HCT116 (cell line): ENCODE results near the gene TMTC1. TPM values are rescaled to one million over a fixed set of nuclear protein-coding genes. Genes with fewer than 3 reads are reported as not detected.

Experiments
- ATAC-seq: fragments of 200-7000 bp; cut with Tn5 transposase; 2 replicates; pipeline ENCODE4 v1.9.1; 2020; ENCODE audit warnings: mild to moderate bottlenecking, moderate library complexity
- BruUV-seq: library from RNA; stranded (reverse); fragments of 400-500 nt; replicated peaks from 2 replicates; lab custom pipeline; 2021; lab: Mats Ljungman, UMichigan
- CTCF ChIA-PET: fragments of 300-600 bp; sonication (Branson Sonifier 250); formaldehyde crosslinking; loops from one replicate; lab custom pipeline; 2021; ENCODE audit warnings: antibody characterized with exemption; lab: Charles Lee
- POLR2A ChIA-PET: fragments of 300-600, 350-600 bp; sonication (Branson Sonifier 250); formaldehyde crosslinking; loops from one replicate; lab custom pipeline; 2021; ENCODE audit warnings: antibody characterized with exemption; lab: Charles Lee
- RAD21 ChIA-PET, 2 experiments: fragments of 300-600 bp; sonication (Branson Sonifier 250); formaldehyde crosslinking; loops; one replicate each; lab custom pipeline; 2023; ENCODE audit warnings: low total read pairs in 2 of 2; ENCODE audit not compliant: uncharacterized antibody in 2 of 2, unreplicated experiment in 2 of 2, low non-redundant PET in 1 of 2; lab: Charles Lee
- DNase-seq: peaks from one replicate; pipeline ENCODE4 v3.0.0-alpha.2; 2010; ENCODE audit warnings: low read depth, low spot score
- H2AFZ ChIP-seq: fragments of 200-600 bp; shearing (Covaris generic), sonication (generic); 2 replicates; pipeline ENCODE4 v1.6.1; 2017; ENCODE audit warnings: low read depth, mixed run types, mixed read lengths, antibody characterized with exemption, low read length; ENCODE audit not compliant: poor library complexity, severe bottlenecking
- H3K27ac ChIP-seq: 2 replicates; pipeline ENCODE4 v1.5.1; 2012; ENCODE audit warnings: low read depth, low read length
- H3K27me3 ChIP-seq: fragments of 200-600 bp; sonication (generic); 2 replicates; pipeline ENCODE4 v1.6.1; 2016; ENCODE audit warnings: mixed run types, low read length, mixed read lengths; ENCODE audit not compliant: insufficient read depth
- H3K36me3 ChIP-seq, 2 experiments: fragments of 200-500 bp in 1 of 2; fragments of 200-600 bp in 1 of 2; sonication (Bioruptor generic) in 1 of 2; sonication (generic) in 1 of 2; 2 replicates each; pipeline versions ENCODE4 v1.5.1 to v1.6.1; 2014 to 2016; ENCODE audit warnings: low read length in 2 of 2, inconsistent platforms in 1 of 2, mixed read lengths in 1 of 2, mixed run types in 1 of 2; ENCODE audit not compliant: insufficient read depth in 2 of 2, control insufficient read depth in 1 of 2
- H3K4me1 ChIP-seq, 2 experiments: fragments of 200-600 bp in 1 of 2; sonication (generic) in 1 of 2; 2 replicates each; pipeline versions ENCODE4 v1.5.1 to v1.6.1; 2012 to 2017; ENCODE audit warnings: low read length in 2 of 2, inconsistent platforms in 1 of 2, mild to moderate bottlenecking in 1 of 2, mixed read lengths in 1 of 2, mixed run types in 1 of 2, moderate library complexity in 1 of 2; ENCODE audit not compliant: insufficient read depth in 2 of 2, control insufficient read depth in 1 of 2
- H3K4me2 ChIP-seq: fragments of 200-600 bp; sonication (generic); 2 replicates; pipeline ENCODE4 v1.6.1; 2017; ENCODE audit warnings: mixed run types, low read length, mixed read lengths
- H3K4me3 ChIP-seq, 2 experiments: fragments of 200-600 bp in 1 of 2; sonication (generic) in 1 of 2; replicated peaks in 1 of 2; 2 replicates each; pipeline ENCODE4 v1.5.1; 2011 to 2016; ENCODE audit warnings: low read length in 2 of 2, control low read depth in 1 of 2, low read depth in 1 of 2, mild to moderate bottlenecking in 1 of 2, mixed read lengths in 1 of 2, mixed run types in 1 of 2
- H3K79me2 ChIP-seq: fragments of 200-600 bp; sonication (generic); 2 replicates; pipeline ENCODE4 v1.6.1; 2017; ENCODE audit warnings: mild to moderate bottlenecking, mixed run types, low read length, moderate library complexity, mixed read lengths; ENCODE audit not compliant: insufficient read depth
- H3K9ac ChIP-seq: fragments of 200-600 bp; sonication (generic); 2 replicates; pipeline ENCODE4 v1.6.1; 2016; ENCODE audit warnings: low read length, mixed read lengths
- H3K9me2 ChIP-seq: fragments of 200-600 bp; sonication (generic), shearing (Covaris generic); 2 replicates; pipeline ENCODE4 v1.6.1; 2017; ENCODE audit warnings: mixed run types, mild to moderate bottlenecking, moderate library complexity; ENCODE audit not compliant: insufficient read depth
- H3K9me3 ChIP-seq, 2 experiments: fragments of 200-500 bp in 1 of 2; fragments of 200-600 bp in 1 of 2; sonication (Bioruptor generic) in 1 of 2; sonication (generic) in 1 of 2; 2 replicates each; pipeline ENCODE4 v1.6.1; 2014 to 2017; ENCODE audit warnings: low read length in 2 of 2, mixed read lengths in 2 of 2, inconsistent platforms in 1 of 2, low read depth in 1 of 2, mild to moderate bottlenecking in 1 of 2, mixed run types in 1 of 2, moderate library complexity in 1 of 2; ENCODE audit not compliant: control insufficient read depth in 1 of 2, insufficient read depth in 1 of 2
- H4K20me1 ChIP-seq: fragments of 200-600 bp; sonication (generic), shearing (Covaris generic); 2 replicates; pipeline ENCODE4 v1.6.1; 2017; ENCODE audit warnings: mixed run types, mild to moderate bottlenecking, moderate library complexity; ENCODE audit not compliant: insufficient read depth
- ELF1 ChIP-seq: IDR thresholded peaks from 2 replicates; pipeline ENCODE4 v1.6.1; 2012; ENCODE audit warnings: low read depth, borderline replicate concordance
- EZH2 ChIP-seq: fragments of 200-600 bp; sonication (generic); IDR thresholded peaks from 2 replicates; pipeline ENCODE4 v1.6.1; 2017; ENCODE audit warnings: antibody characterized with exemption, mixed run types
- JUND ChIP-seq: IDR thresholded peaks from 2 replicates; pipeline ENCODE4 v1.6.1; 2012
- MAX ChIP-seq: IDR thresholded peaks from 2 replicates; pipeline ENCODE4 v1.6.1; 2012
- POLR2A ChIP-seq: IDR thresholded peaks from 2 replicates; pipeline ENCODE4 v1.7.0; 2011; ENCODE audit warnings: borderline replicate concordance; ENCODE audit not compliant: insufficient read depth, insufficient read length; ENCODE audit errors: extremely low read depth
- POLR2AphosphoS5 ChIP-seq: IDR thresholded peaks from 2 replicates; pipeline ENCODE4 v1.6.1; 2011; ENCODE audit warnings: mild to moderate bottlenecking, low read depth, low read length, moderate library complexity
- RAD21 ChIP-seq: IDR thresholded peaks from 2 replicates; pipeline ENCODE4 v1.6.1; 2012; ENCODE audit warnings: low read depth, mild to moderate bottlenecking
- SIN3A ChIP-seq: IDR thresholded peaks from 2 replicates; pipeline ENCODE4 v1.6.1; 2012; ENCODE audit warnings: low read depth
- SP1 ChIP-seq: IDR thresholded peaks from 2 replicates; pipeline ENCODE4 v1.6.1; 2012; ENCODE audit warnings: low read depth
- TCF7L2 ChIP-seq: IDR thresholded peaks from 2 replicates; pipeline ENCODE4 v1.7.0; 2011; ENCODE audit warnings: borderline replicate concordance, inconsistent platforms; ENCODE audit not compliant: insufficient read depth, insufficient read length; ENCODE audit errors: extremely low read depth
- YY1 ChIP-seq: IDR thresholded peaks from 2 replicates; pipeline ENCODE4 v1.6.1; 2011; ENCODE audit warnings: low read length, low read depth, moderate library complexity, mild to moderate bottlenecking; ENCODE audit not compliant: insufficient replicate concordance; ENCODE audit errors: extremely low read depth
- ZBTB33 ChIP-seq: IDR thresholded peaks from 2 replicates; pipeline ENCODE4 v1.6.1; 2011; ENCODE audit warnings: mild to moderate bottlenecking, low read length, moderate library complexity; ENCODE audit not compliant: insufficient replicate concordance; ENCODE audit errors: extremely low read depth
- ZFX ChIP-seq: fragments of 450-650 bp; IDR thresholded peaks from 2 replicates; pipeline ENCODE4 v1.6.1; 2017
- intact Hi-C: fragments of 100-400 bp; cut with micrococcal nuclease; formaldehyde crosslinking; loops from 2 replicates; pipeline ENCODE4 v1.10.0; 2022
- total RNA-seq: library from RNA; stranded (reverse); gene quantifications from one replicate; pipeline ENCODE4 v1.2.1, GENCODE V29; 2021; ENCODE audit not compliant: unreplicated experiment
- TF ChIP-seq, protein P1 (sequence below), 3 experiments: fragments of 200-600 bp in 1 of 3; sonication (generic) in 1 of 3; IDR thresholded peaks in 2 of 3; conservative IDR thresholded peaks in 1 of 3; 2 replicates each; pipeline ENCODE4 v1.5.1; 2012 to 2017; ENCODE audit warnings: low read depth in 2 of 3, low read length in 2 of 3, antibody characterized with exemption in 1 of 3, borderline replicate concordance in 1 of 3, control low read depth in 1 of 3, mild to moderate bottlenecking in 1 of 3, mixed read lengths in 1 of 3, mixed run types in 1 of 3, moderate library complexity in 1 of 3; ENCODE audit not compliant: insufficient read depth in 1 of 3

TMTC1 gene
- total RNA-seq, 1 experiment from 2014 or later, result 2.0 TPM

GRCh38 chr12:29578731-29579130, 205.0 kb downstream of the TMTC1 start (continued):
- TF ChIP-seq ZBTB33 (no peak), POLR2AphosphoS5 (no peak), ELF1 (no peak), TCF7L2 (no peak)

DNA sequence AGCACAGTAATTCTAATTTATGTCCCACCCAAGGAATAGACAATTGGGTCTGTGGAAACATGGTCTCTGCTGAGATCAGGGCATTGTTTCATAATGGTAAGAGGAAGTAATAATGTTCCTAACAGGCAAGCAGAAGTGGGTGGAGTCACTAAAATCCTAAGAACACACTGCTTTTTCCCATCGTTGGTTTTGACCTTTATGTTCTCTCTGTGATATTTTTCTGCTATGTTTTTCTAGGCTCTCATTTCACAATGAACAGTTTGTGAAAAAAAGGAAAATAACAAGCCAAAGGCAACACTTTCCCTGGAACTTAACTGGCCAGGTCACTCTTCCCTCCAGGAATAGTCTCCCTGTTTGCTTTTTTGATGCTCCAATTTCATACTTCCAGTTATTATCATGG, 205.7 kb downstream of the TMTC1 start:
- ChIA-PET POLR2A (no interaction called here), CTCF (no interaction called here), RAD21 (no interaction called here)
- no TSS peak for BruUV-seq
- ATAC-seq (no peak), DNase-seq (no peak)
- Histone ChIP-seq H3K27me3 (no peaks in the 10 kb centered on the region), H3K9me2 (no peaks in the 10 kb centered on the region), H3K27ac (no peak overlapping the region), H3K4me2 (no peak overlapping the region), H3K4me3 (no peak overlapping the region), H3K9me3 (no peaks in the 10 kb centered on the region), H3K36me3 (no peaks in the 10 kb centered on the region), H3K9ac (no peak overlapping the region), H3K4me1 (no peaks in the 10 kb centered on the region), H4K20me1 (no peaks in the 10 kb centered on the region), H2AFZ (no peak overlapping the region), H3K79me2 (no peaks in the 10 kb centered on the region)
- TF ChIP-seq ZFX, result no peak
- intact Hi-C loops, result no loop called here

- no peak overlapping the region for H3K27ac ChIP-seq
- H3K9me3 ChIP-seq, result no peaks in the 10 kb centered on the region
- RAD21 ChIA-PET, result no interaction called here
- no peak for DNase-seq
- H3K9ac ChIP-seq, result no peak overlapping the region
- ATAC-seq, result no peak
- no peak overlapping the region for H3K4me2 ChIP-seq
- H2AFZ ChIP-seq, result no peak overlapping the region
- H3K79me2 ChIP-seq, result no peaks in the 10 kb centered on the region
- H3K36me3 ChIP-seq, result no peaks in the 10 kb centered on the region
- intact Hi-C loops, result no loop called here
- CTCF ChIA-PET, result no interaction called here
- POLR2A ChIA-PET, result no interaction called here
- H3K9me2 ChIP-seq, result no peaks in the 10 kb centered on the region
- no peak overlapping the region for H3K4me3 ChIP-seq
- H3K27me3 ChIP-seq, result no peaks in the 10 kb centered on the region
- no peaks in the 10 kb centered on the region for H3K4me1 ChIP-seq
- no TSS peak for BruUV-seq
- H4K20me1 ChIP-seq, result no peaks in the 10 kb centered on the region
- TF ChIP-seq YY1 (no peak), ZFX (no peak), SP1 (no peak), EZH2 (no peak), POLR2A (no peak), MAX (no peak), SIN3A (no peak), RAD21 (no peak), JUND (no peak)
- TF ChIP-seq, protein P1, sequence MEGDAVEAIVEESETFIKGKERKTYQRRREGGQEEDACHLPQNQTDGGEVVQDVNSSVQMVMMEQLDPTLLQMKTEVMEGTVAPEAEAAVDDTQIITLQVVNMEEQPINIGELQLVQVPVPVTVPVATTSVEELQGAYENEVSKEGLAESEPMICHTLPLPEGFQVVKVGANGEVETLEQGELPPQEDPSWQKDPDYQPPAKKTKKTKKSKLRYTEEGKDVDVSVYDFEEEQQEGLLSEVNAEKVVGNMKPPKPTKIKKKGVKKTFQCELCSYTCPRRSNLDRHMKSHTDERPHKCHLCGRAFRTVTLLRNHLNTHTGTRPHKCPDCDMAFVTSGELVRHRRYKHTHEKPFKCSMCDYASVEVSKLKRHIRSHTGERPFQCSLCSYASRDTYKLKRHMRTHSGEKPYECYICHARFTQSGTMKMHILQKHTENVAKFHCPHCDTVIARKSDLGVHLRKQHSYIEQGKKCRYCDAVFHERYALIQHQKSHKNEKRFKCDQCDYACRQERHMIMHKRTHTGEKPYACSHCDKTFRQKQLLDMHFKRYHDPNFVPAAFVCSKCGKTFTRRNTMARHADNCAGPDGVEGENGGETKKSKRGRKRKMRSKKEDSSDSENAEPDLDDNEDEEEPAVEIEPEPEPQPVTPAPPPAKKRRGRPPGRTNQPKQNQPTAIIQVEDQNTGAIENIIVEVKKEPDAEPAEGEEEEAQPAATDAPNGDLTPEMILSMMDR (IDR thresholded peaks at IDR 0.05 in 2 of 3, conservative IDR thresholded peaks at IDR 0.05 in 1 of 3; ENCODE audit: borderline replicate concordance in 1 of 3, insufficient read depth in 1 of 3, low read depth in 2 of 3, low read length in 2 of 3), result no peak
These were observed 209.2 kb downstream of the TMTC1 start for GRCh38 chr12:29574500-29574899.
